Measurements from ENCODE around the gene IPMK.

Gene IPMK

GRCh38 chr10:58267713-58268453 lies at the start of gene IPMK:
TSS of gene IPMK (minus strand) at chr10:58267894. CDS start at chr10:58267611, 283 bp downstream.
- DNase-seq: peak; percentile 19 to 59

DNA sequence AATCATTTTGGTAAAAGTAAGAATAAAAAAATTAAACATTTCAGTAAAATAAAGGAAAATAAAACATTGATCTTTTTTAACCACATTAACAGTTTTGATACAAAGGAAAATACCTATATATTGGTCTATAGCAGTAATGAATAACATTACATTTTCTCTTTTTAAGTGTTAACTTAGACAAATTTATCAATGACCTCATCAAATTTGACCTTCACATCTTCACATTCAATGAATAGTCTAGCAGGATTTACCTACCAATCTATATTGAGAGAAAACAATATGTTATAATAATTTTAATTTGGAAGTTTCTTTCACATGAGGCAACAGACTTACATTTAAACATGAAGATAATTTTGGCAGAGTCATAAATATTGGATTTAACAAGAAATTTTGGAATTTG lies 49.2 kb upstream of the IPMK start:
- no peak for DNase-seq

DNA sequence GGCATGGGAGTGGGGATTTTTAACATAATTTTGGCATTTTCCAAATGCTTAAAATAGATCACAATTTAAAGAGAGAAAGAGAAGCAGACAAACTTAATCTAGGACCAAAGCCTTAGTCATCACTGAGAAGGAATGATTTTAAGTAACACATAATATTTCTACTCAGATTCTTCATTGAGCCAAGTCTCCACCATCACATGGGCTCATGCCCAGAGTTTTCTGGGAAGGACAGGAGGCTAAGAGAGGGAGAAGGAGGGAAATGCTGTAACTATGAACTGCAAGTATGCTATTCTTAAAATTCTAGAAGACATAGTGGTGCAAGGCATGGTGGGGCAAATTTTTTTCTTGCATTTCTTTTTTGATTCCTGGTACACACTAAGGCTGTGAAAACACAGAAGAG lies 43.3 kb upstream of the IPMK start:
- no peak for DNase-seq

DNA sequence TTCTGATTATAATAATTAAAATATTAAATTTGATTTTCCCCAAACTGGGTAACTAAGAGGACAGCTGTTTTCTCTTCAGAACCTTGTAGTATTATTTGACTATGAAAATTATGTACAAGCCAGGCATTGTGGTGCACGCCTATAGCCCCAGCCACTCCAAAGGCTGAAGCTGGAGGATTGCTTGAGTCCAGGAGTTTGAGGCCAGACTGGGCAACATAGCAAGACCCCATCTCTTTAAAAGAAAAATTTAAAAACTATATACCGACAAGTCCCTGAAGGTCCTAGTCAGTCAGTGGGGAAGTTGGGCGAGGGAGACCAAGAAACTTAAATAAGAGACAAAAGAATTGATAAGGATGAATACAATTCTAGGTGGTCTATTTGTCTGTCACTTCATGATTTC lies 40.0 kb upstream of the IPMK start:
- no peak for DNase-seq

DNA sequence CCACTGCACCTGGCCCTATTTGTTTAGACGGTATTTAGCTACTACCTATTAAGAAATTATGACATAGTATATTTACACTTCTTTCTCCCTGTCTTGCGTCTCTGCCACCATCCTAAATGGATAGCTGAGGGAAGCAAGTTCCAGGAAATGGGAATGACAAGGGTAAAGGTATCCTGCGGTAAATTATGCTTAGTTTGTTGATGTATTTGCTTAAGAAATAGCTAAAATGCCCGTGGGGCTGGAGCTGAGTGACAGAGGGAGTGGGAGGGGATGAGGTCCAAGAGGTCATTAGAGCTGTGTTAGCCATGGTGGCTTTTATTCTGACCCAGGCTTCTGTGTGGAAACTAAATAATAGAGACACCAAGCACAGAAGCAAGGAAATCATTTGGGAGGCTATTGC lies 38.1 kb upstream of the IPMK start:
- no peak for DNase-seq

- DNase-seq: no peak
These were observed 36.5 kb upstream of the IPMK start for GRCh38 chr10:58304099-58304633.

GRCh38 chr10:58302254-58302653 lies 34.6 kb upstream of the IPMK start:
- DNase-seq: no peak

GRCh38 chr10:58300676-58301075 lies 33.0 kb upstream of the IPMK start:
- DNase-seq: no peak

DNA sequence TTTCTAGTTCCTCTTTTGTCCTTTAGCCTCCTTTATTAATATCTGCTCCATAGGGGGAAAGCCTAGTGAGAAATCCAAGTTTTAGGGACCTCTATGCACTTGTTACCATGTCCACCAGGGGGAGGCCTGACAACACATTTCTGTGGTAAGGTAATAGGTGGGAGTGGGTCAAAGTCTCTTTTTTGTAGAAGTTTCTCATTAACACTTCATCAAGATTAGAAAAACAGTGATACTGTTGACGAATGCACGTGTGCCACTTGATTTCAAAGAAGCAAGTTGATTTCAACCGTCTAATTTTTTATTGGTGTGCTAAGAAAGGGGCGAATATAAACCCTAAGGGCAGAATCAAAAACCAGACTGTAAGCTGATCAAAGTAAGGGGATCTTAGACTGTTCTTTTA lies 31.9 kb upstream of the IPMK start:
- peak in 1 of 2 experiments; percentile 13 for DNase-seq

GRCh38 chr10:58293989-58294388 lies 26.3 kb upstream of the IPMK start:
- DNase-seq: no peak

GRCh38 chr10:58291538-58292174 lies 24.0 kb upstream of the IPMK start:
- DNase-seq: peak in 1 of 2 experiments; percentile 14

DNA sequence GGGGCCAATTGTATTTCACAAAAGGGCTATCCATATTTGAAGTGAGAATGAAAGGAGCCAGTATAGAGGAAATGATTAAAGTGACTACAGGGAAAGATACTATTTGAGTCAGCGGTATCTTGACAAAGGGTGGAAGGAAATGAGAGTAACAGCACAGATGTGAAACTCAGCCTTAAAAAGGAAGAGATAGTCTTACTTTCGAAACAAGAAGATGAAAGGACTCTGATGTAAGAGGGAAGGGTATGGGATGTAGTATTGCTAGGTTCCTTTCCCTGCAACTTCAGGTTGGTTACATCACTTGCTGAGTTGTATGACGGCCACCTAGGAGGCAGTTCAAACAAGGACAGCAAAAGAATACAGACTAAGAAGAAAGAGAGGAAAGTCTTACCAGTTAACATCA lies 14.9 kb upstream of the IPMK start:
- DNase-seq: no peak

- no peak for DNase-seq
These were observed 13.5 kb upstream of the IPMK start for GRCh38 chr10:58281092-58281752.

GRCh38 chr10:58280477-58280876 lies 12.8 kb upstream of the IPMK start:
- DNase-seq: no peak

GRCh38 chr10:58278962-58279307 lies 11.2 kb upstream of the IPMK start:
- DNase-seq: no peak

DNA sequence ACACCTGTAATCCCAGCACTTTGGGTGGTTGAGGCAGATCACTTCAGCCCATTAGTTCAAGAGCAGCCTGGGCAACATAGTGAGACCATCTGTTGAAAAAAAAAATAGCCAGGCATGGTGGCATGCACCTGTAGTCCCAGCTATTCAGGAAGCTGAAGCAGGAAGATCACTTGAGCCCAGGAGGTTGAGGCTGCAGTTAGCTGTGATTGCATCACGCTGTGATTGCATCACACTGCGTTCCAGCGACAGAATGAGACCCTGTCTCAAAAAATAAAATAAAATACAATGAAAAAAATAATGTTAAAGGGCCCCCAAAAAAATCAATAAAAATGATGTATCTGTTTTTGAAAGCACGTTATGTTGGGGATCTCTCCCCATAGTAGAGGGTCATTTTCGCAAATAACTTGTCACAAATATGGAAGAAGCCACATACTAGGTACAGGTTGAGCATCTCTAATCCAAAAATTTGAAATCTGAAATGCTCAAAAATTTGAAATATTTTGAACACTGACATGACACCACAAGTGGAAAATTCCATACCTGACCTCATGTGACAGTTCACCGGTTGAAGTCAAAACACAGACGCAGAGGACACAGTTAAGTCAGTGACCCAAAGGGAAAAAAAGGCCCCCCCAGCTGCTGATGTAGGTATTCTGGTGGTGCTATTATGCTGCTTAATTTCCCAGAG lies 10.7 kb upstream of the IPMK start:
- no peak for DNase-seq

- DNase-seq: no peak
These were observed 8.2 kb upstream of the IPMK start for GRCh38 chr10:58275908-58276307.

DNA sequence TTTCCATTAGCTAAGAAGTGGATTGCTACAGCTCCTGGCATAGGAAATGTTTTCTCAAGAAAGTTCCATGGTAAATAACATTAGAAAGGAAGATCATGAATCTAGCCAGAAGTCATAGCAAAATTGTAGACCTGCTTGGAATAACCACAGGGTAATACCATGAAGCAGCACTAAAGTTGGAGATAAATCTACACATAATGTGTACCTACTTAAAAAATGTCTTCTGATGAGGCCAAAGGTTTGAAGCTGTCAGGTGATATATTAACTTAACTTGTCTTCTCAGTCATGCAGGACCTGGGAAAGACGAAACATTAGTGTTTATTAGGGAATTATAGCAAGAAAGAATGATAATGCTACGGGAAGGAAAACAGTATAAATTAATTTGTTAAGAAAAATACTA lies 7.6 kb upstream of the IPMK start:
- DNase-seq: no peak

GRCh38 chr10:58269782-58270290 lies 2.1 kb upstream of the IPMK start:
- no peak for DNase-seq

- DNase-seq: peak; percentile 87 to 92
These were observed 1.5 kb upstream of the IPMK start, which contains the start of gene CISD1 for GRCh38 chr10:58268946-58269781. TSS of gene CISD1 (plus strand) at chr10:58269162. CDS start at chr10:58269274, 112 bp downstream.

GRCh38 chr10:58268454-58268945 lies 806 bp upstream of the IPMK start:
- DNase-seq: peak in 1 of 2 experiments; percentile 45
